ENCODE results near the gene ICAM2.

- no peak for TF ChIP-seq POLR2A (IDR thresholded peaks at IDR 0.05)
- no peak for TF ChIP-seq POLR2AphosphoS5 (IDR thresholded peaks at IDR 0.05; ENCODE audit: insufficient read depth in 1 of 2, low read depth in 1 of 2)
- no peak for TF ChIP-seq CTCF (IDR thresholded peaks at IDR 0.05)
Observed at GRCh38 chr17:64063088-64063487, 42.7 kb upstream of the ICAM2 start.

Data from vagina (tissue), 2 donors.